ENCODE data around the gene DGKG. TPM values are rescaled to one million over a fixed set of nuclear protein-coding genes. Genes with fewer than 3 reads are reported as not detected.

DGKG gene
- total and polyA plus RNA-seq, 7 donors: 0.60 to 30.7 (median 6.1) TPM

DNA sequence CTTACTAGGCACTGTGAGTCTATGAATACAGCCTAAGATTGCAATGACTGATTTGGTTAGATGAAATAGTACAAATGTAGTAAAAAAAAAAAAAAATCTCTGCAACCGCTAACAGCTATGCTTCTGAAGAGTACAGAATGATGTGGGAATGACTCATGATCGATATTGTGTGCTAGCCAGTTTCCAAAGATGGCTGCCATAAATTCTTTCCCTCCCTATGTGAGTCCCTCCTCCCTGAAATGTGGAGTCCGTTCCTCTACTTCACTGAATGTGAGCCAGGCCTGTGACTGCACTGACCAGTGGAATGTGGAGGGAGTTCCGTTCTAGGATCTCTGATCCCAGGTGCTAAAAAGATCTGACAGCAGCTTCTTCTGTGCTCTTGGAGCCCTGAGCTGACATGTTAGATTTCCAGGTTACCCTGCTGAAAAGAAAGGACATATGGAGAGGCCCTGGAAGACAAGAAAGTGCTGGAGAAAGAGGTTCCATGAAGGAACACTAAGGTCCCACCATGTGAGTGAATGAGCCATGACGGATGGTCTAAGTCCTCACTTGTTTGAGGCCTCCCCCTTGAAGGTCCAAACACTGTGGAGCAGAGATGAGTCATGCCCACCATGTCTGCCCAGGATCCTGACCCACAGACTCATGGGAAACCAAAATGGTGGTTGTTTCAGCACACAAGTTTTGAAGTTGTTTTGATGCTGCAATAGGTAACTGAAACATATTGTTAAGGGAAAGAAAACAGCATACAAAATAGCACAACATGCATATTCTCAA lies 46.3 kb downstream of the DGKG start:
- Histone ChIP-seq H3K36me3 (peaks cover 0 to 19% (median 1%) of the 10 kb centered on the region in 4 donors), H3K4me3 (no peak overlapping the region), H3K4me1 (no peaks in the 10 kb centered on the region), H3K27ac (peak overlapping the region in 1 of 4 donors; percentile 31), H3K27me3 (no peaks in the 10 kb centered on the region), H3K9me3 (no peaks in the 10 kb centered on the region)
- intact Hi-C loops (cut with DNase I): no loop called here
- no peak for DNase-seq
- 92% methylated on average over 5 of the region's 5 CpGs for WGBS, 2 donors
- TF ChIP-seq, protein P1, sequence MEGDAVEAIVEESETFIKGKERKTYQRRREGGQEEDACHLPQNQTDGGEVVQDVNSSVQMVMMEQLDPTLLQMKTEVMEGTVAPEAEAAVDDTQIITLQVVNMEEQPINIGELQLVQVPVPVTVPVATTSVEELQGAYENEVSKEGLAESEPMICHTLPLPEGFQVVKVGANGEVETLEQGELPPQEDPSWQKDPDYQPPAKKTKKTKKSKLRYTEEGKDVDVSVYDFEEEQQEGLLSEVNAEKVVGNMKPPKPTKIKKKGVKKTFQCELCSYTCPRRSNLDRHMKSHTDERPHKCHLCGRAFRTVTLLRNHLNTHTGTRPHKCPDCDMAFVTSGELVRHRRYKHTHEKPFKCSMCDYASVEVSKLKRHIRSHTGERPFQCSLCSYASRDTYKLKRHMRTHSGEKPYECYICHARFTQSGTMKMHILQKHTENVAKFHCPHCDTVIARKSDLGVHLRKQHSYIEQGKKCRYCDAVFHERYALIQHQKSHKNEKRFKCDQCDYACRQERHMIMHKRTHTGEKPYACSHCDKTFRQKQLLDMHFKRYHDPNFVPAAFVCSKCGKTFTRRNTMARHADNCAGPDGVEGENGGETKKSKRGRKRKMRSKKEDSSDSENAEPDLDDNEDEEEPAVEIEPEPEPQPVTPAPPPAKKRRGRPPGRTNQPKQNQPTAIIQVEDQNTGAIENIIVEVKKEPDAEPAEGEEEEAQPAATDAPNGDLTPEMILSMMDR (IDR thresholded peaks at IDR 0.05): no peak
- TF ChIP-seq EP300 (IDR thresholded peaks at IDR 0.05) (no peak), POLR2A (IDR thresholded peaks at IDR 0.05) (no peak), POLR2AphosphoS5 (IDR thresholded peaks at IDR 0.05) (no peak)

DNA sequence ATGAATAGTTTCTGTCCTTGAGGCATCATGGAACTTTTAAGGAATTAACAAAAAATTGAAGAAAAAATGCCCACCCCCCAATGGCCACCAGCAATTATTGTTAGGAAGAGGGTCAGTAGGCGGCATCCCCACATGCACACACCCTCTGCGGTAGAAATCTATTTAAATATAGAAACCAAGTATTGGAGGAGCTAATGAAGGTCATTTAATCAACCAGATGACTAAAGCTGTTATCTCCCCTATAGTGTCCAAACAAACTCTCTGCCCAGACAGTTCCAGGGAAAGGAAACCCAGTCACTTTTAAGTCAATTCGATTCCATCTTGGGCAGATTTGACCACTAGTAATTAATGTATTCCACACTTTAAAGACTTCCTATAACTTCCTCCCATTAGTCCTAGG lies 47.1 kb downstream of the DGKG start:
- WGBS, 2 donors: 89 to 91% methylated on average over 3 of the region's 3 CpGs
- peak overlapping the region in 1 of 4 donors; percentile 28 for H3K27ac ChIP-seq
- TF ChIP-seq, protein P1 (IDR thresholded peaks at IDR 0.05): no peak
- TF ChIP-seq POLR2A (IDR thresholded peaks at IDR 0.05) (no peak), POLR2AphosphoS5 (IDR thresholded peaks at IDR 0.05) (no peak), EP300 (IDR thresholded peaks at IDR 0.05) (no peak)

GRCh38 chr3:186311441-186311840 lies 50.6 kb downstream of the DGKG start:
- no peaks in the 10 kb centered on the region for H3K27me3 ChIP-seq
- no peaks in the 10 kb centered on the region for H3K9me3 ChIP-seq
- peaks cover 0 to 1% (median 0%) of the 10 kb centered on the region in 4 donors for H3K36me3 ChIP-seq
- no peak overlapping the region for H3K4me3 ChIP-seq
- DNase-seq: no peak
- TF ChIP-seq POLR2A (IDR thresholded peaks at IDR 0.05) (no peak), EP300 (IDR thresholded peaks at IDR 0.05) (no peak), POLR2AphosphoS5 (IDR thresholded peaks at IDR 0.05) (no peak)
- TF ChIP-seq, protein P1 (IDR thresholded peaks at IDR 0.05): no peak
- 90 to 97% methylated on average over 3 of the region's 3 CpGs for WGBS, 2 donors
- no peaks in the 10 kb centered on the region for H3K4me1 ChIP-seq
- H3K27ac ChIP-seq: peak overlapping the region in 1 of 4 donors; percentile 24
- intact Hi-C loops (cut with DNase I): no loop called here

More for the DNA sequence above, 47.1 kb downstream of the DGKG start:
- no peak for DNase-seq
- no peaks in the 10 kb centered on the region for H3K9me3 ChIP-seq
- intact Hi-C loops (cut with DNase I): no loop called here
- H3K4me1 ChIP-seq: no peaks in the 10 kb centered on the region
- H3K36me3 ChIP-seq: peaks cover 0 to 16% (median under 1%) of the 10 kb centered on the region in 4 donors
- no peaks in the 10 kb centered on the region for H3K27me3 ChIP-seq
- no peak overlapping the region for H3K4me3 ChIP-seq

DNA sequence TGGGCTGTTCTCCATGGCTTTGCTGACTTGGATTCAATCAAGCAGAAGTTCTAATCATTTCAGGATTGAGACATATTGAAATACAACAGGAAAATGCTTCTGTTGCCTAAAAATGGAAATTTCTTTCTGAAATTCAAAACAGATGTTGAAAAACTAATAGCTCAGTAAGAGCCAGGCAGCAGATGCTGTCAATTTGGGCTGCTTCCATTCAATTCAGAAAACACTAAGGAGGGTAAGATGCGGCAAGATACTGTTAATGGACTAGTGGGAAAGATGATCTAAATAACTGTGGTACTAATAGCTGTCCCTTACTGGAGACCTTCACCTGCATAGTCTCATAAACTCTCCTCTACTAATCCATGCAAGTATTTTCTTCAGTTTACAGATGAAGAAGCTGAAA lies 53.5 kb downstream of the DGKG start:
- no peak for DNase-seq

More for the DNA sequence above, 53.5 kb downstream of the DGKG start:
- no peaks in the 10 kb centered on the region for H3K27me3 ChIP-seq
- peaks cover 0 to 26% (median 3%) of the 10 kb centered on the region in 4 donors for H3K36me3 ChIP-seq
- H3K27ac ChIP-seq: no peak overlapping the region
- intact Hi-C loops (cut with DNase I): no loop called here
- H3K4me3 ChIP-seq: no peak overlapping the region
- 95% methylated on average over 1 of the region's 1 CpG for WGBS, 2 donors
- TF ChIP-seq, protein P1 (IDR thresholded peaks at IDR 0.05): no peak
- TF ChIP-seq POLR2AphosphoS5 (IDR thresholded peaks at IDR 0.05): no peak
- no peak for TF ChIP-seq POLR2A (IDR thresholded peaks at IDR 0.05)
- TF ChIP-seq EP300 (IDR thresholded peaks at IDR 0.05): no peak
- H3K9me3 ChIP-seq: no peaks in the 10 kb centered on the region
- H3K4me1 ChIP-seq: no peaks in the 10 kb centered on the region
